ENCODE data around the gene STK11IP. TPM values are rescaled to one million over a fixed set of nuclear protein-coding genes. Genes with fewer than 3 reads are reported as not detected.
"Not testable (repeated sequence)": the region's sequence is repeated elsewhere in the genome, so short reads cannot be mapped to it uniquely, and the experiment has no call there.

Gene STK11IP
- total RNA-seq, 1 donor = 11.7 TPM

- TF ChIP-seq, protein P1, sequence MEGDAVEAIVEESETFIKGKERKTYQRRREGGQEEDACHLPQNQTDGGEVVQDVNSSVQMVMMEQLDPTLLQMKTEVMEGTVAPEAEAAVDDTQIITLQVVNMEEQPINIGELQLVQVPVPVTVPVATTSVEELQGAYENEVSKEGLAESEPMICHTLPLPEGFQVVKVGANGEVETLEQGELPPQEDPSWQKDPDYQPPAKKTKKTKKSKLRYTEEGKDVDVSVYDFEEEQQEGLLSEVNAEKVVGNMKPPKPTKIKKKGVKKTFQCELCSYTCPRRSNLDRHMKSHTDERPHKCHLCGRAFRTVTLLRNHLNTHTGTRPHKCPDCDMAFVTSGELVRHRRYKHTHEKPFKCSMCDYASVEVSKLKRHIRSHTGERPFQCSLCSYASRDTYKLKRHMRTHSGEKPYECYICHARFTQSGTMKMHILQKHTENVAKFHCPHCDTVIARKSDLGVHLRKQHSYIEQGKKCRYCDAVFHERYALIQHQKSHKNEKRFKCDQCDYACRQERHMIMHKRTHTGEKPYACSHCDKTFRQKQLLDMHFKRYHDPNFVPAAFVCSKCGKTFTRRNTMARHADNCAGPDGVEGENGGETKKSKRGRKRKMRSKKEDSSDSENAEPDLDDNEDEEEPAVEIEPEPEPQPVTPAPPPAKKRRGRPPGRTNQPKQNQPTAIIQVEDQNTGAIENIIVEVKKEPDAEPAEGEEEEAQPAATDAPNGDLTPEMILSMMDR (IDR thresholded peaks at IDR 0.05; ENCODE audit: insufficient read depth, low read length) = no peak
- no peak overlapping the region for H3K4me3 ChIP-seq (ENCODE audit: low read depth, low read length)
- DNase-seq (ENCODE audit: low read depth) = peak; percentile 12
Measured at GRCh38 chr2:219643788-219644398, 46.2 kb downstream of the STK11IP start.

DNA sequence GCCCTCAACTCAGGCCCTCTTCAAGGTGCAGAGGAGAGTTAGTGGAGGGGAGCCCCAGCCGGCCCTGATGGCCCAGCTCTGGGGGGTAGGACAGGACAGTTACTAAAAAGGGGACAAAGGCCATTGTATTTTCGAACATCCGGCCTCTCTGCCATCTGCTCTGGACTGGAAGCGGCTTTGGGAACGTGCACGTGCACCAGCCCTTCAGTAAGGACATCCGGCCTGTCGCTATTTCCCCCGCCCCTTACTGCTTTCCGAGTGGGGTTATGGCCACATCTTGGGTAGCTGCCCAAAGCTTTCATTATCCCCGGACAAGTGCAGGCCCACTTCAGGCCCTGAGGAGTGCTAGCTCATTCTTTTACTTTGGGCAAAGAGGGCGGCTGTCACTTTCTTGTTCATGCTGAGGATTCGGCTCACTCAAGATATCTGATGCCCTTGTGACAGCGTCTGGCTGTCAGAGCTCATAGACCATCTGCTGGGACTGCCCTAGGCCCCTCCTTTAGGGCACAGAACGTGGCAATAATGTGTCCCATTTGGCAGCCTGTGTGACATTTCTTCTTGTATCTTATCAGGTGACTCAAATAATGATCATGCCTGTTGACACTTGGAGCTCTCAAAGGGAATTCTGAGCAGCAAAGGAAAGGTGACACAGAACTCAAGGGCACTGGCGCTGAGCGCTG, 47.3 kb downstream of the STK11IP start:
- no peak for DNase-seq (ENCODE audit: low read depth)
- TF ChIP-seq, protein P1 (IDR thresholded peaks at IDR 0.05; ENCODE audit: insufficient read depth, low read length) = no peak
- H3K4me3 ChIP-seq (ENCODE audit: low read depth, low read length) = no peak overlapping the region

GRCh38 chr2:219645631-219646527, 48.2 kb downstream of the STK11IP start:
- DNase-seq (ENCODE audit: low read depth) = peak; percentile 92
- H3K4me3 ChIP-seq (ENCODE audit: low read depth, low read length) = no peak overlapping the region

GRCh38 chr2:219648176-219648575, 50.5 kb downstream of the STK11IP start:
- no peak for DNase-seq (ENCODE audit: low read depth)
- TF ChIP-seq, protein P1 (IDR thresholded peaks at IDR 0.05; ENCODE audit: insufficient read depth, low read length) = no peak
- H3K4me3 ChIP-seq (ENCODE audit: low read depth, low read length) = no peak overlapping the region

More at GRCh38 chr2:219645631-219646527, 48.2 kb downstream of the STK11IP start:
- TF ChIP-seq, protein P1 (IDR thresholded peaks at IDR 0.05; ENCODE audit: insufficient read depth, low read length) = no peak

DNA sequence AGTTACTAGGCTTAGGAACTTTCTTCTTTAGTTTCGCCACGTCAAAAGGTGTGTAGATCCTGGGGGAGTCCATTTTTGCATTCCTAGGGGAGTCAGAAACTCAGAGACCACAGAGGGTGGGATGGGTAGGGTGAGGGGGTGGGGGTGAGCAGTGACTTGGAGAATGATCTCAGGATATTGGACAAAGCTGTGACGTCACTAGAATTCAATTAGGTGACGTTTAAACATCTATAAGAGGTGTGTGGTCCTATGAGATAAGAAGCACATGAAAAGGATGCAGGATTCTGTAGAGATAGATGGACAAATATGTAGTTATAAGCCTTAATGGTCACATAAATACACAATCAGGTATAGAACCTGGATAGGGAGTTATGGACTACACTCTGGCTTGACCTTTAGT, 51.3 kb downstream of the STK11IP start:
- DNase-seq (ENCODE audit: low read depth) = no peak
- TF ChIP-seq, protein P1 (IDR thresholded peaks at IDR 0.05; ENCODE audit: insufficient read depth, low read length) = no peak
- no peak overlapping the region for H3K4me3 ChIP-seq (ENCODE audit: low read depth, low read length)

DNA sequence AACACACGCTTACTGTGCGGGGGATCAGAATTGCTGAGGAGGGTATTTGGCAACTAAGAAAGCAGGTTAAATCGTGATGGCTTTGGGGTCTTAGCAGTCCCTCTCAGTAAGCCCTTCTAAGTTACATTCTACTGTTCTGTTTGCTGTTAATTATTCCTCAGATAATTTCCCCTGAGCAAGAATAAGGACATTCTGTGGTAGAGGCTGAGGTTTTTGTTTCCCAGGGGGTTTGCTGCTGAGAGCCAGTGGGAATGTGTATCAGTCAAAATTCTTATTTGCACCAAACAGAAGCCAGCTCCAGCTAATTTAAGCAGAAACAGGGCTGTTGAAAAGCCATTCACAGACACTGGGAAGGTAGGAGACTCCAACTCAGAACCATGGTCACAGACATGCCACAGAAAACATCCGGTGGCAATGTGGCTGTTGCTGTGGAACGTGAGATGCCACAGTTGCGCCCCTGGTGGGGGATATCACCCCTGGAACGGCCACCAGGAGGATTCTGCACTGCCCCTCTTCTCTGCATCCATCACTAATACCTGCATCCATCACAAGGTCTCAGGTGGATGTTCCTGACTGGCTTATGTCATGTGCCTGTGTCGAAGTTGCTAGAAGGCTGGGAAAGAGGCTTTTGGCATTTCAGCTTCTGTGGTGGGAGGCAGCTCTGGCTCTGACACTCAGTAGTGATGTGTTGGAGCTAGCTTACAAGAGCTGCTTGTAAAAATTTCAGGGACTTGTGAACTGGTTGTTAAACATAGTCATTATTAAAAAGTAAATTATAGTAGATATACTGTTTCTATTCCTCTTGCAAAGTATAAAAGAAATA, 53.0 kb downstream of the STK11IP start:
- TF ChIP-seq, protein P1 (IDR thresholded peaks at IDR 0.05; ENCODE audit: insufficient read depth, low read length) = no peak
- no peak for DNase-seq (ENCODE audit: low read depth)

DNA sequence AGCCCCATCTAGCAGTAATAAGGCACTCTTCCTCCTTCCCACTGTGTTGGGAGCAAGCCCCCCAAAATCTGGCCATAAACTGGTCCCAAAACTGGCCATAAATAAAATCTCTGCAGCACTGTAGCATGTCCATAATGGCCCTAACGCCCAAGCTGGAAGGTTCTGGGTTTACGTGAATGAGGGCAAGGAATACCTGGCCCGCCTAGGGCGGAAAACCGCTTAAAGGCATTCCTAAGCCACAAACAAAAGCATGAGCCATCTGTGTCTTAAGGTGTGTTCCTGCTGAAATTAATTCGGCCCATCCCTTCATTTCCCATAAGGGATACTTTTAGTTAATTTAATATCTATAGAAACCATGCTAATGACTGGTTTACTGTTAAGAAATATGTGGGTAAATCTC, 54.0 kb downstream of the STK11IP start:
- DNase-seq (ENCODE audit: low read depth); H3K4me3 ChIP-seq (ENCODE audit: low read depth, low read length): not testable (repeated sequence)

More for the DNA sequence above, 53.0 kb downstream of the STK11IP start:
- no peak overlapping the region for H3K4me3 ChIP-seq (ENCODE audit: low read depth, low read length)

All from fibroblast of the aortic adventitia (primary cell).